Activated CD4-positive, alpha-beta T cell treated with anti-CD3 and anti-CD28 coated beads, Interleukin-2, amount 50 U/mL, for 24 hours (primary cell): Measurements from ENCODE around the gene TMEM179.
A peak's percentile ranks its signal among the peaks of the same experiment; 100 is the strongest.

Experiments
- DNase-seq, 2 donors: peaks; one replicate each; pipeline ENCODE4 v3.0.0-alpha.2; 2020; ENCODE audit warnings: low read depth in 1 of 2, low spot score in 1 of 2

TMEM179 gene

GRCh38 chr14:104573930-104574329 lies 30.6 kb downstream of the TMEM179 start:
- no peak for DNase-seq

GRCh38 chr14:104572668-104573067 lies 31.9 kb downstream of the TMEM179 start:
- no peak for DNase-seq

- no peak for DNase-seq
Measured at GRCh38 chr14:104572024-104572626, 32.4 kb downstream of the TMEM179 start.

- no peak for DNase-seq
Measured at GRCh38 chr14:104571246-104571645, 33.3 kb downstream of the TMEM179 start.

GRCh38 chr14:104569435-104569834 lies 35.1 kb downstream of the TMEM179 start:
- no peak for DNase-seq

GRCh38 chr14:104568620-104569019 lies 36.0 kb downstream of the TMEM179 start:
- DNase-seq, result no peak

GRCh38 chr14:104567957-104568225 lies 36.7 kb downstream of the TMEM179 start:
- DNase-seq, result no peak

- no peak for DNase-seq
Measured at GRCh38 chr14:104567141-104567956, 37.2 kb downstream of the TMEM179 start.

GRCh38 chr14:104564744-104565679 lies 39.6 kb downstream of the TMEM179 start:
- DNase-seq, result no peak

- peak; percentile 44 to 50 for DNase-seq
Measured at GRCh38 chr14:104563742-104564615, 40.6 kb downstream of the TMEM179 start.

- DNase-seq, result no peak
Measured at GRCh38 chr14:104563191-104563741, 41.3 kb downstream of the TMEM179 start.

- DNase-seq, result no peak
Measured at GRCh38 chr14:104562606-104563005, 42.0 kb downstream of the TMEM179 start.

- no peak for DNase-seq
Measured at GRCh38 chr14:104561632-104562495, 42.7 kb downstream of the TMEM179 start.

- no peak for DNase-seq
Measured at GRCh38 chr14:104561124-104561557, 43.4 kb downstream of the TMEM179 start.

GRCh38 chr14:104560586-104560945 lies 44.0 kb downstream of the TMEM179 start:
- DNase-seq, result no peak

- no peak for DNase-seq
Measured at GRCh38 chr14:104559804-104560585, 44.6 kb downstream of the TMEM179 start.

- DNase-seq, result no peak
Measured at GRCh38 chr14:104559028-104559803, 45.4 kb downstream of the TMEM179 start.
